ENCODE results near the gene WASF1.
"Not testable (repeated sequence)": the region's sequence is repeated elsewhere in the genome, so short reads cannot be mapped to it uniquely, and the experiment has no call there.

The WASF1 gene

DNA sequence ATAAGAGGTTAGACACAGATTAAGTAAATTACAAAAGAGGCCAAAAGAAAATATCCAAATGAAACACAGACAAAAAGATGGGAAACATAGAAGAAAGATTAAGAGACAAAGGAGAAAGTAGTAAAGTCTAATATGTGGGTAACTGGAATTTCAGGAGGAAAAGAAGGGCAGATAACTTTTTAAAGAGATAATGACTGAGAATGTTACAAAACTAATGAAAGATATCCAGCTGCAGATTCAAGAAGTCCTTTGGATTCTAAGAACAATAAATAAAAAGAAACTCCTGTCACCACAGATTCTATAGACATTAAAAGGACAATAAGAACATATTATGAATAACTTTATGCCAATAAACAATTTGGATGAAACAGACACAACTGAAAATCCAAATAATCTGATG lies 90.1 kb downstream of the WASF1 start:
- DNase-seq (ENCODE audit: low read depth), result no peak

DNA sequence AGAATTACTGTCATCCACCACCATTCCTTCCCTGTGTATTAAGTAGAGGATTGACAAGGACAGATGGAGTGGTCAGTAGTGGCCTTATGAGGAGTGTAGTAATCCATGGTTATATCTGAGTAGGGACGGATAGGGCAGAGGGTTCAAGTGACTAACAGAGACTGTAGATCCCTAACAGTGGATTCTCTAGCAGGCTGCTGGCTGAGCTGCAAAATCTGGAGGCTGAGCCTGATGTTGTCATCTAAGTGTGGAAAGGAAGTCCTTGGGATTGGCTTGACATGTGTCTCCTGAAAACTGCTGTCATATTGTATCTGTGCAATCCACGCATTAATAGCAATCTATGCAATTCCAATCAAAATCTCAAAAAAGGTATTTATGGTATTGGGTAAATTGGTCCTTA lies 94.2 kb downstream of the WASF1 start:
- DNase-seq (ENCODE audit: low read depth), result no peak

GRCh38 chr6:110083875-110084585 lies 95.4 kb downstream of the WASF1 start:
- DNase-seq (ENCODE audit: low read depth), result no peak

DNA sequence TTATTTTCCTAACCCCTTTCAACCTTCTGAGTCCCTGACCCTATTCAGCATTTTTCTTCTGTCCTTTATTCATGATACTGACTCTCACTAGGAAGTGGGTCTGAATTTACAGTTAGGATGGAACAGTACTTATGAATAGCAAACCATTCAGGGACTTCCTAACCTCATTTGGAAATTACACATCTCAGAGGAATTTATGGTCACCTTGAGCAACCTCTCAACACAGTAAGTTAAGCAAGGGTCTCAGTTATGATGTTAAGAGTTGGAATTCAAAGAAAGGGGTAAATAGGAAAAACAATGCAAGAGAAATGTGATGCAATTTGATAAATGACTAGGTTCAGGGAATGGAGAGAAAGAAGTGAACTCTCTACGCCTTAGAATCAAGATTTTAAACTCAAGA lies 104.1 kb downstream of the WASF1 start:
- DNase-seq (ENCODE audit: low read depth), result no peak

GRCh38 chr6:110073474-110073873 lies 106.0 kb downstream of the WASF1 start:
- not testable (repeated sequence) for DNase-seq (ENCODE audit: low read depth)

DNA sequence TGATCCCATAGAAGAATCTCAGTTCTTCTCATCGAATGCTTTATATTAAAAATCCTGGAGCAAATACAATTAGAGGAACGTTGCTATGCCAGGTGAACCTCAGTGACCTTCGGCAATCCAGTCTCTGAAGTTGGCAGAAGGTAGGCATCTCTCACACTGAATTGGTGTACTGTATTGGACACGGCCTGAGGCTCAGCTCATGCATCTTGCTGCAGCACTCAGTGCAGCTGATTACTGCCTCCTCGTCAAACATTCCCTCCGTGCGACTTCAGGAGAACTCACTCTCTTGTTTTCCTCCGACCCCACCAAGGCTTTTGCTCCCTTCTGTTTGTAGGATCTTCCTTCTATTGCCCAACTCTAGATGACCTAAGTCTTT lies 110.9 kb downstream of the WASF1 start:
- no peak for DNase-seq (ENCODE audit: low read depth)

DNA sequence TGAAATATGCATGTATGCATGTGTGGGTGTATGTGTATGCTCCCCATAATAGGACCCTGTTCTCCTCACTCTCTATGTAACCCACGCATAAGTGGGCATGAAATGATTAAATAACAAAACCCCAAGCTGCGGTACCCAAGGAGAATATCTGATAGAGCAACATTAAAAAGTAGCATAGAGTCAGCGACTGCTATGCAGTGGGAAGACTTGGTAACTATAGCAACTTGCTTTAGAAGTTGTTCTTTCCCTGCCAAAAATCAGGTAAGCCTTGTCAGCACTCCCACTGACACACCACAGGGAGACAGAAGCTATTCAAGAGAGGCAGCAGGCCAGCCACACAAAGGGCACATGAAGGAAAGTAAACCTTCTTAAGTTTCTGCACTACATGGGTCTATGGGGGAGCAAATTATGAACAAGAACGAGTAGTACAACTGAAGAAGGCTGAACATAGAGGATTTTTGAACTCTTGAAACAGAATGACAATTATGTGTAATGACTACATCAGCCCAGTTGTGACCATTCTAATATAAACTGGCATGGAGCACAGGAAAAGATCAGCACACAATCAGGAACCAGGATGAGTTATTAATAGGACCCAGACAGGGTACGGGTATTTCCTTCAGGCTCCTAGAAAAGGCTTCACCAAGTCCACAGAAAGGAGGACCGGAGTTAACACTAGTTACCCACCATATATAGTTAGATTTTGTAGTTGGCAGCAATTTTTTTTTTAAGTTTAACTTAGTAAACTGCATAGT lies 111.5 kb downstream of the WASF1 start:
- DNase-seq (ENCODE audit: low read depth), result no peak

DNA sequence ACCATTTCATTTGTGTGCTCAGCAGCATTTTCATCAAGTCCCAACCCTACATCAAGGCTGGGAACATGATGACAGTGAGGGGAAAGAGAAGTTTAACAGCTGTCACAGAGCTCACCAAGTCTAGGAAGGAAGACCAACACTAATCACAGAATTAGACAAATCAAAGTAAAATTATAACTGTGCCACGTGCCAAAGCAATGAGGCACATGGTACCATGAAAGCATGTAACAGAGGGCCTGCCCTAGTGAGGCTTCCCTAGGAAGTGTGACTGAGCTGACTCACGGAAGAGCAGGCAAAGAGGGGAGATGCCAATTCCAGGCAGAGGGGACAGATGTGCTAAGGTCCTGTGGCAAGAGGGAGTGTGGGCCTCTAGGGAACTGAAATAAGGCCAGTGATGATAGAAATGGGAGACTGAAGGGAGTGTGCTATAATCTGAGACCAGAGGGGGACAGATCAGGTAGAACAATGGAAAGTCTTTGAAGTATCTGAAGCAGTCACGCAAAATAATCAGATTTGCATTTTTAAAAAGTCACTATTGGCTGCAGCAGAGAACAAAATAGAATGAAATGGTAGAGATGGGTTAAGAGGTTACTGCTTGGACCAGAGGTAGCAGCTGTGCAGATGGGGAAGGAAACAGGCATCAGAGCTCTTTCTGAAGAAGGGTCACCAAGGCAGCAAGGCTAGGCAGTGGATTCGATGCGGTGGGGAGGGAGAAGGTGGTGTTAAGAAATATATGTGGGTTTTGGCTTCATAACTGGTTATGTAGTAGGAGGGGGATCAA lies 114.5 kb downstream of the WASF1 start:
- DNase-seq (ENCODE audit: low read depth), result no peak

DNA sequence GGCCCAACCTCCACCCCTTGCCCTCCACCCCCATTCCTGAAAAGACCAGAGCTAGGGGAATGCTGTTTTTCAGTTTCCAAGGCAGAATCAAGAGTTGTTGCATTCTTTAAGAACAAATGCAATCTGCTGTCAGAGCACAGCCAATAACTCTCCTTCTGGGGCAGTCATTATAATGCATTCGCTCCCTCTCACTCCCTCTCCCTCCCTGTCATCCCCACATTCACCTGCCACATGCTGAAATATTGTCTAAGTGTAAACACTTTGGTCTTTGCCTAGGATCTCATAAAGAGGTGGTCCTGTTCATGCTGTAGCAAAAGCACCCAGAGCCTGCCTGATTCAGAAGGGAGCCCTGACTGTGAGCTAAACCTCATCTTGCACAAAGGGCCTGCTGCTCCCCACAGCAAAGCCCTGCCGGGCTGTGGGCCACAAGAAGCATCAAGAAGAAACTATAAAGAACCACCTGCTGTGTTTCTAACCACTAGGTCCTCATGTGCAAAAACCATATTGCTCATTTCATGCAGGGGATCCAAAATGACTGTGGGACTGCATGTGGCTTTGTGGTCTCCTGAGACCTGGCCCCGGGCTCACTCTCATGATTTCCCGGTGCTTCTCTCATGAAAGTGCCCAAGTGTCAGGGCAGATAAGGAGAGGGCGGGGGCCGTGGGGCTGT lies 115.7 kb downstream of the WASF1 start:
- no peak for DNase-seq (ENCODE audit: low read depth)

- no peak for DNase-seq (ENCODE audit: low read depth)
These were observed 124.1 kb downstream of the WASF1 start for GRCh38 chr6:110055387-110055735.

DNA sequence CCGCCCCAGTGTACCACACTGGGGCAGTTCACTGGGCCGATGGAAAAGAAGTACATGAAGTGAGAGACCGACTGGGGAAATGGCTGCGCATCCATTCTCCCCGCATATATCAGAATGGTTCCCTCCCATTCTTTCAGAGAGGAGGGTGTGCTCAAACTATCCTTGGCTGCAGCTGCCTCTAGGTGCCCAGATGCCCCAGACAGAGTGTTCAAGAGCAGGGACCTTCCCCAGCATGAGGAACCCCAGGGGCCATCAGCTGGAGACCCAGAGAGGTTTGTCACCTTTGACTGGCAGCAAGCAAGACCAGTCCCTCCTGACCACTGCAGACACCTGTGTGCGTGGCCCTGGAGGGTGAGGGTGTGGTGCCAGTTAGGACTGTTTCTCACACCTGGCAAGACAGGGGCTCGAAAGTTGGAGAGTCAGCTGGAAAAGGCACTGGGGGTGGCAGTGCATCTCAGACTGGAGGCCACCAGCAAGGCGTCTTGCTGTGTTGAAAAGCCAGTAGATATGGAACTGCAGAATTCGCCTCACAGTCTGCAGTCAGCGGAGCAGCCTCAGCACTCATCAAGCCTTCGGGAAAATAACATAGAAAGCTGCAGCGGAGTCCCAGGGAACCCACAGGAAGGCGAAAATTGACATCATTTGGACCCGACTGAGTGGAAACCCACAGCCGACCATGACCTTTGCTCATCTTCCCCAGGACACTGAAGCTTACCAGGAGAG lies 124.6 kb downstream of the WASF1 start:
- no peak for DNase-seq (ENCODE audit: low read depth)

DNA sequence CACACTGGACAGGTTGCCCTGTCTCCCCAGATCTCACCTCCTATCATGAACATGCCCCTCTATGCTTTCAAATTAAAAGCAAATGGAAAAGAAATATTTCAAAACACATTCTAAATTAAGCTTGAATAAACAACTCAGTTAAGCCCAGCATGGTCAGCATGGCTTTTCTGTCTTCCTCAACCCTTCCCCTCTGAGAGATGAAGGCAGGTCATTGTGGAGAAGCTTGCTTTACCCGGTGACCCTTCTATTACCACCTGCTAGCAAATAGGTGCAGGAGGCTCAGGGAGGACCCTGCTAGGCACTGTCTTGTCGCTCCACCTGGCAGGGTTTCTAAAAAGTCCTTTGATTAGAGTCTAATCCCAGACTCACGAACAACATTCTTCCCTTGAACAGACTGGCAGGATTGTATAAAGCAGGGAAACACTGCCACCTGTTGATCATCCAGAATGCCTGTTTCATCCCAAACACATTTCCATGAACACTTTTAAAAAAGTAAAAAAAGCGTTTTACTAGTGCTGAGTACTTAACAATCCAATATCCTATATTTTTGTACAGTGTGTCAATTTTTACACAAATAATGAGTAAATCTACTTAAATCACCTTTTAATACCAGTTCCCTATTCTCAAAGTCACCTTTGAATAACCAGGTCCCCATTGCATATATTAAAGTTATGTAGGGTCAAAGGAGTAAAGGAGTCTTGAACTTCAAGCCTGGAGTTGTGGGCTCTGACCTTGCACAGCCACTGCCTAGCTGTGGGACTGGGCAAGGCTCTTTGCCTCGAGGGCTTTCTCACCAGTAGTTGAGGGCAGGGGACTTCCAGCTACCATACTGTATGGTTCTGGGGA lies 125.9 kb downstream of the WASF1 start:
- peak; percentile 58 for DNase-seq (ENCODE audit: low read depth)

DNA sequence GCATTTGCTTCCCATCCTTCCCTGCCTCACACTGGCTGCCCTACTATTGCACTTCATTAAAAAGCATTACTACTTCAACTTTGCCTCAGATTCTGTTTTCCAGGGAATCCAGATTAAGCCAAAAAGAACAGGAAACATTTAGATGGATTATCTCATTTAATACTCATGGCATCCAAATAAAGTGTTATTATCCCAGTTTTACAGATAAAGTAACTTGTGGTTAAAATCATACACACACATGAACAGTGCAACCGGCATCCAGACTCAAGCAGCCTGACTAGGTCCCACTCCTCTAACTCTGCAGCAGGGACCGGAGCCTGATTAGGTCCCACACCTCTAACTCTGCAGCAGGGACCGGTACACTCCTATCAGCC lies 129.0 kb downstream of the WASF1 start:
- no peak for DNase-seq (ENCODE audit: low read depth)
